NCI-H2029 treated with DMSO at 0.1 percent for 48 hours (cell line): ENCODE measurements around the gene UCN.

Experiments used
- DNase-seq: peaks from one replicate; lab custom pipeline; 2025; lab: John Stamatoyannopoulos, UW

UCN gene

GRCh38 chr2:27261241-27261925 is 46.9 kb downstream of the UCN start:
- DNase-seq: no peak

- no peak for DNase-seq
Observed at GRCh38 chr2:27258051-27258450, 50.2 kb downstream of the UCN start.
